Measurements from ENCODE around the gene ZNF672.

- no peak for TF ChIP-seq CTCF (IDR thresholded peaks at IDR 0.05)
- no peak for TF ChIP-seq MXI1 (IDR thresholded peaks at IDR 0.05; ENCODE audit: low read depth, low read length)
- no peak for TF ChIP-seq YY1 (IDR thresholded peaks at IDR 0.05; ENCODE audit: low read depth)
- no peak for TF ChIP-seq EZH2phosphoT487 (IDR thresholded peaks at IDR 0.05; ENCODE audit: borderline replicate concordance, low read depth)
- no peak for TF ChIP-seq EP300 (IDR thresholded peaks at IDR 0.05; ENCODE audit: borderline replicate concordance in 1 of 2, low read depth in 1 of 2, low read length in 1 of 2)
- no peak for TF ChIP-seq GABPA (IDR thresholded peaks at IDR 0.05; ENCODE audit: low read depth)
- no peak for TF ChIP-seq FOXJ3 (CRISPR knock-in tag; IDR thresholded peaks at IDR 0.05)
These were observed 21.8 kb upstream of the ZNF672 start for GRCh38 chr1:248816042-248816851.

All from SK-N-SH (cell line).